ENCODE measurements around the gene PSMD4.
A peak's percentile ranks its signal among the peaks of the same experiment; 100 is the strongest.
"Not testable (repeated sequence)": the region's sequence is repeated elsewhere in the genome, so short reads cannot be mapped to it uniquely, and the experiment has no call there.

Gene PSMD4

DNA sequence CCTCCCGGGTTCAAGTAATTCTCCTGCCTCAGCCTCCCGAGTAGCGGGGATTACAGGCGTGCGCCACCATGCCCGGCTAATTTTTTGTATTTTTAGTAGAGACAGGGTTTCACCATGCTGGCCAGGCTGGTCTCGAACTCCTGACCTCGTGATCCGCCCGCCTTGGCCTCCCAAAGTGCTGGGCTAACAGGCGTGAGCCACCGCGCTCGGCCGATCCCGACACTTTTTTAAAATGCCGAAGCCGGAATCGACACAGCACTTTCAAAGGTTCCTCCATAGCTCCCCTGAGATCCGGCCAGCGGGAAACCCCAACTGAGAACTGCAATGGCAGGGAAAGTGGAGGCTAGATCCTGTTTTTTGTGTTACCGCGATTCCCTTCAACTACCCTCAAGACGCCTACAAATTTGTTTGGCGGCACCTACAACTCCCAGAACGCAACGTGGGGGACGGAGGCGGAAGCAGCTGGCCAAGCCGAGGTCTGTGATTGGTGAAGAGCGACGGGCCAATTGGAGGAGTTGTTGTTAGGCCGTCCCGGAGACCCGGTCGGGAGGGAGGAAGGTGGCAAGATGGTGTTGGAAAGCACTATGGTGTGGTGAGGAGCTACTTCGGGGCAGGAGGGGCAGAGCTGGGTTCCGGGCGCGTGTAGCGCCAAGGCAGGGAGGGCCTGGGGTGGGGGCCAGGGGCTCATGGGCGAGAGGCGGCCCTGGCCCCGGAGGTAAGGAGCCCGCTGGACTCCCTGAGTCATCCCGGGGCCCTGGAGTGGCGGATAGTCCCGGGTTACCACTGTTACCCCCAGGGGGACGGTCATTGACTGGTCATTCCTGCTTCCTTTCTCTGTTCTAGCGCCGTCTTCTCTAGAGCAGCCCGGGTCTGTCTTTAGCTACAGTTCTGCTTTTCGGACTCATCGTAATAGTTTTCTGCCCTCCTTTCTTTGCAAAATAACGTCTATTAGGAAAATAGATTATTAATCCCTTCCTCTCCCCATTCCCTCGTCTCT is at the start of gene PSMD4:
Gene PSMD4 (plus strand): TSS at position 518 of the 997 bp plus-strand sequence. CDS start 49 bp downstream, at position 567.
- DNase-seq (ENCODE audit: low spot score), result peak; percentile 100

- not testable (repeated sequence) for DNase-seq (ENCODE audit: low spot score)
Measured at GRCh38 chr1:151205381-151205965, 49.1 kb upstream of the PSMD4 start.

DNA sequence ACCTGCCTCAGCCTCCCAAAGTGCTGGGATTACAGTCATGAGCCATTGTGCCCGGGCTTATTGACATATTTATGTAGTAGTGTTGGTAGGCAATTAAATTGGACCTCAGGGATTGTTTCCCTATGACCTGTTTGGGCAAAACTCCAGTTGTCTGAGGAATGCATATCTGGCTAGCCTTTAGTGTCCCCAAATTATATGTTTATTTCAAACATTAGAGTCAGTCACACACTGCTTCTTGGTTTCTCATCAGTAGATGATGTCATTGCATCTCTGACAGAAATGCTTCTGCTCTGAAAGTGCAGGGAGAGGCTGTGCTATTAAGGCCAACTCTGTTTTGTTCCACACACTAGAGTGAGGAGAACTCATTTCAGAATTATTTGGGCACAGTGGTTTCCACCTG is 43.7 kb upstream of the PSMD4 start:
- DNase-seq (ENCODE audit: low spot score), result peak; percentile 20

GRCh38 chr1:151211972-151212705 is 42.4 kb upstream of the PSMD4 start:
- no peak for DNase-seq (ENCODE audit: low spot score)

DNA sequence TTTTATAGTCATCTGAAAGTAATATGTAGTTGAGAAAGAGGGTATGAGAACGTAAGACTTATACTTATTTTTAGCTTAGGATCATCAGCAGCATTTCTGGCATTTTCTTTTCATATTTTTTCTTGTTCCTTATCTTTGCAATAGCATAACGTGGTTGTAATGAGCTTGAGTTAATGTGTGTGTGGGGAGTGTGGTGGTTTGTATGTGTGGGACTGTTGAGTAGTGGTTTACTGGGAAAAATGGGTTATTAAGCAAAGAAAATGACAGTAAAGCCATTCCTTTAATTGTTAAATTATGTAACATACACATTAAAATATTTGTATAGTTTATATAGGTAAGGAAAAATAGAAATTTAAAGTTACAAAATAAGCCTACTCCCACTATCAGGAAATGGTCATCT is 41.0 kb upstream of the PSMD4 start:
- no peak for DNase-seq (ENCODE audit: low spot score)

DNA sequence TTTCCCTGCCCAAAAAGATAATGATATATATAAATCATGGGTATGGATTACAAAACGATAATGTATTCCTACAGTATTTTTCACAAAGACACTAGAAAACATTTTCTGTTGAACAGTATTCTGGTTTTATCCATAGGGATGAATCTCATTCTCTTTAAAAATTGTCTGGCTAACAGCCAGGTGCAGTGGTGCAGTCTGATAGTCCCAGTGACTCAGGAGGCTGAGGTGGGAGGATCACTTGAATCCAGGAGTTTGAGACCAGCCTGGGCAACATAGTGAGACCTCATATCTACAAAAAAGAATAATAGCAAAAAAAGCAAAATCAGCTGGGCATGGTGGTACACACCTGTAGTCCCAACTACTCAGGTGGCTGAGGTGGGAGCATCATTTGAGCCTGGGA is 32.9 kb upstream of the PSMD4 start:
- DNase-seq (ENCODE audit: low spot score), result no peak

GRCh38 chr1:151222130-151222529 is 32.4 kb upstream of the PSMD4 start:
- DNase-seq (ENCODE audit: low spot score), result no peak

DNA sequence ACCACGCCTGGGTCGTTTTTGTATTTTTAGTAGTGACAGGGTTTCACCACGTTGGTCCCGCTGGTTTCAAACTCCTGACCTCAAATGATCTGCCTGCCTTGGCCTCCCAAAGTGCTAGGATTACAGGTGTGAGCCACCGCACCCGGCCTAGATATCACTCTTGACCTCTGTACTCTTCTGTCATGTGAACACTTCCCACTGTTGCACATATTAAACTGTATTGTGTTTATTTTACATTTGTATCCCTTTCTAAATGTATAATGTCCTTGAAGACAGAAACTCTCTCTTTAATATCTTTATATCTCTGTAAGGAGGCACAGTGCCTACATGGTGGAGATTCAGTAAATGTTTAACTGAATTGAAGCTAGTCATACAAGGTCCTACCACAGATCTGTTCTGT is 19.3 kb upstream of the PSMD4 start:
- DNase-seq (ENCODE audit: low spot score), result no peak

DNA sequence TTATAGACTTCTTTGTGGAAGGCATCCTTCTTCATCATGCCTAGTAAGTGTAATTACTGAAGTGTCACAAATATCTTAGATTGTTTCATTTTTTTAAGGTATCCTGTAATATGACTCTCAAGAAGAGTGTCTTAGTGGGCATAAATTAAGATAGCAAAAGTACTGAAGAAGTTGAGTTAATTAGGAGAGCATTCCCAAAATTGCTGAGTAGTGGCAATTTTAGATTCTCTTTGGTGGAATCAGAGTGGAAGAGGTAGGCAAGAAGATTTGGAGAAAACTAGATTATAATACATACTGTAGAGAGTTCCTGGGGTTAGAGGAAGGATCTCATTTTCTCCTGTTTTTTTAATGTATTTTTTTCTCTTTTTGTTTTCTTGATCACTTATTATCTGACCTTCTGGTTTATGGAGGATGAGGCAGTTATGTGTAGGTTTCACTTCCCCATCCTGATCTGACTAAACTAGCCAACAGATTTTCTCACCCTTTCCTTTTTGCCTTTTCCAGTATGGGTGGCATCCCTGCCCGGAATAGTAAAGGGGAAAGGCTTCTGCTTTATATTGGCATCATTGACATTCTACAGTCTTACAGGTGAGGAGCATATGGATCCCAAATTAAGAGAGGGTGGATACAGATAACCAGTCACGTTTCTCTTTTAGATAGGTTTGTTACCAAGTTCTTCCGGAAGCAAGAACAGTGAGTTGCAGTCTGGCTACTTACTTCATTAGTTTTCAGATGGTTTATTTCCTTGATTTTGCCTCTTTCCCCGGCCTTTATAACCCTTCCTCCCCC is 16.7 kb upstream of the PSMD4 start:
- DNase-seq (ENCODE audit: low spot score), result no peak

DNA sequence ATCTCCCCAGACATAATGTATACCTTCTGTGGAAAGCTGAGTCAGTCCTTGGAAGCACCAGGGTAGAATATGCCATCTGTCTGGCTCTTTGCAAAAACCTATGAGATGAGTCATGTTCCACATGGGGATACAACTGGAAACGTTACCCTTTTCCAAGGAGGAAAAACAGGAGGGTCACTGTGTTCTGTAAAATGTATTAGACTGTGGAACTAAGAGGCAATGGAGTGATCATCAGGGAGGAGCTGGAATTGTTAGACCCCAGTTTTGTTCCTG is 16.1 kb upstream of the PSMD4 start:
- peak; percentile 88 for DNase-seq (ENCODE audit: low spot score)

GRCh38 chr1:151242442-151242841 is 12.1 kb upstream of the PSMD4 start:
- no peak for DNase-seq (ENCODE audit: low spot score)

- DNase-seq (ENCODE audit: low spot score), result no peak
Measured at GRCh38 chr1:151243683-151244216, 10.8 kb upstream of the PSMD4 start.

DNA sequence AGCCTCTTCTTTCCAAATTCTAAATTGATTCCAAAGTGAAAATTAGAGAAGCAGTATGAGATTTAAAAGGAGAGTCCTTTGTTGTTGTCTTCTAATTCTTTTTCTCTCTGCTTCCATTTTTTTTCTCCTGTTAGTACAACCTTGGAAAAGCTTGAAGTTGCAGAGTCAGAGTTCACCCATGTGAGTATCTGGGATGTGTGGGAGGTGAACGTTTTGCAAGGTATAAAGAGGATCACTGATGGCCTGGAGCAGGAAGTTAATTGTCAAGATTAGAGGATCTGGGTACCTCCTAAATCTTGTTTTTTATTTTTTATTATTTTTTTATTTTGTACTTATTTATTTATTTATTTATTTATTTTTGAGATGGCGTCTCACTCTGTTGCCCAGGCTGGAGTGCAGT is 7.7 kb upstream of the PSMD4 start:
- no peak for DNase-seq (ENCODE audit: low spot score)

DNA sequence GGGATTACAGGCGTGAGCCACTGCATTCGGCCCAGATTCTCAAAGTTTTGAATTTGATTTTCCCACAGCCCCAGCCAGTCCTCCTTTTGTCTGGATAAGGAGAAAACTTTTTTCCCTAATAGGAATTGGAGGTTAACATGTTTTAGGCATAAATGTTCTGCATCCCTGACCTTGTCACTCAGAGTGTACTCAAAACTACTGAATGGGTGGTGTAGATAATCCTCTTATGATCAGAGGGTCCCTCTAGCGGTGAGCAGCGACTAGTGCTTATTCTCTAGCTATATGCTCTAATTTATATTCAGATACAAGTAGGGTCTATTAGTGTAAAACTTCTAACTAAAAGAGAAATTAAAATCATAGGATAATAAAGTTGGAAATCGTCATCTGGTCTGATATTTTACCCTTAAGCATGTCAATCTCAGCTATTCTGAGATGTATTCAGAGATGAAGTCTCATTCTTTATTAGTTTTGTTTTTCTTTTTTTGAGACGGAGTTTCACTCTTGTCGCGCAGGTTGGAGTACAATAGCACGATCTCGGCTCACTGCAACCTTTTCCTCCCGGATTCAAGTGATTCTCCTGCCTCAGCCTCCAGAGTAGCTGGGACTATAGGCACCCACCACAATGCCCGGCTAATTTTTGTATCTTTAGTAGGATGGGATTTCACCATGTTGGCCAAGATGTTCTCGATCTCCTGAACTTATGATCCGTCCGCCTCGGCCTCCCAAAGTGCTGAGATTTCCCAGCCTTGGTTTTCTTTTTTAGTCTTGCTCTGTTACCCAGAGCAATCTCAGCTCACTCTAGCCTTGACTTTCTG is 2.7 kb upstream of the PSMD4 start:
- DNase-seq (ENCODE audit: low spot score), result peak; percentile 78

- no peak for DNase-seq (ENCODE audit: low spot score)
Measured at GRCh38 chr1:151255381-151255780, 847 bp downstream of the PSMD4 start.

DNA sequence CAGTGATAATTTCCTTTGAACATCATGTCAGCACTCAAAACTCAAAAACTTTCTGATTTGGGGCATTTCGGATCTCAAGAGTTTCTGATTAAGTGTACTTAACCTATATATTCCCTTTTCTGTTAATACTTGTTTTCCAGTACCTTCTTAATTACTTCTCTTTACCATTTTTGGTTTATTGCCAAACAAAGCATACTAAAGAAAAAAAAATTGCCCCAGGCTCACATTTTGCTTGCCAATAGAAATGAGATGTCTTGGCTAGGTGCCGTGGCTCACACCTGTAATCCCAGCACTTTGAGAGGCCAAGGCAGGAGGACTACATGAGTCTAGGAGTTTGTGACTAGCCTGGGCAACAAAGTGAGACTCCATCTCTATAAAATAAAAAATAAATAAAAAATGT is 4.8 kb downstream of the PSMD4 start:
- no peak for DNase-seq (ENCODE audit: low spot score)

DNA sequence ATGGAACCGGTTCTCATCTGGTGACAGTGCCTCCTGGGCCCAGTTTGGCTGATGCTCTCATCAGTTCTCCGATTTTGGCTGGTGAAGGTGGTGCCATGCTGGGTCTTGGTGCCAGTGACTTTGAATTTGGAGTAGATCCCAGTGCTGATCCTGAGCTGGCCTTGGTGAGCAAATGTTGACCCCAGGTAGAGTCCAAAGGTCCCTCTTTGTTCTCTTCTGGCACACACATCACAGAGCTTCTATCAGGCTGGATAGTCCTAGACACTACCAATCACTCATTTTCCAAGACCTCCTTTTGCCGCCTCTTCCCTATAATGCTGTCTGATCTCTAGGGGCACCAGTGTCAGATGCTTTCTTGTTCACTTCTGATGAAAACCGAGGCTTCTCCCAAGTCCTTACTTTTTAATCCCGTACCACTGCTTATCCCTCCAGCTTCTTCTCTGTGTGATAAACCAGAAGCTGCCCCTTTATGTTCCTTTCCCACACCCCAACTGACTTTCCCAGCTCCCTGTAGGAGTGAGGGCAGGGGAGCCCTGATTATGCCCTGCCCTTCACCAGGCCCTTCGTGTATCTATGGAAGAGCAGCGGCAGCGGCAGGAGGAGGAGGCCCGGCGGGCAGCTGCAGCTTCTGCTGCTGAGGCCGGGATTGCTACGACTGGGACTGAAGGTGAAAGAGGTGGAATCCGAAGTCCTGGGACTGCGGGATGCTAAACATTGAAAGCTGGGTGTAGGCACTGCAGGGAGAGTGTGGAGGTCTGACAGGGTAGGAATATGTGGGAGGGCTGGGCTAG is 11.1 kb downstream of the PSMD4 start:
- no peak for DNase-seq (ENCODE audit: low spot score)

DNA sequence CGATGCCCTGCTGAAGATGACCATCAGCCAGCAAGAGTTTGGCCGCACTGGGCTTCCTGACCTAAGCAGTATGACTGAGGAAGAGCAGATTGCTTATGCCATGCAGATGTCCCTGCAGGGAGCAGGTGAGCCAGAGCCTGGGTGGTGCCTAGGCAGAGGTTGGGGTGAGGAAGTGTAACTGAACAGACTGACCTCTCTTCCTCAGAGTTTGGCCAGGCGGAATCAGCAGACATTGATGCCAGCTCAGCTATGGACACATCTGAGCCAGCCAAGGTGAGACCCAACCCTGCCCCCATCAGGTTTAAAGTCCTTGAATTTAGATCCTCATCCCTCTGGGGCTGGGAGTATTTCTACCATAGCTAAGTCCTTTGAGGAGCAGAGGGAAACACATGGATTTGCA is 11.8 kb downstream of the PSMD4 start:
- no peak for DNase-seq (ENCODE audit: low spot score)

DNA sequence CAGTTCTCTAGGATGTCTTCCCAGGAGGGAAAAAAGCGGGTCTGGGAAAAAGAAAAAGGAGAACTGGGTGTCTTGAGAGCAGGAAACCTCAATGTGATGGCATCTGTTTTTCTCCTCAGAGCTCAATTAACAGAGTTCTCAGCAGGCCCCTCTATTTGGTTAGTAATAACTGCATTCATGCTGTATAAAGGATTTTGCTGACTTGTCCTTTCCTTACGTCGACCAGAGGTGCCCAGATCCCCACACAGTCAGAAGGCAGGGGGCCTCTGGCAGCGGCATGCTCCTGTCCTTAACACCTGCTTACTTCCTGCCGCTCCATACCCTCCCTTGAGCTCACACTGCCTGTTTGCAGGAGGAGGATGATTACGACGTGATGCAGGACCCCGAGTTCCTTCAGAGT is 12.3 kb downstream of the PSMD4 start:
- no peak for DNase-seq (ENCODE audit: low spot score)

- no peak for DNase-seq (ENCODE audit: low spot score)
Measured at GRCh38 chr1:151267760-151268159, 13.2 kb downstream of the PSMD4 start.

Data from GM03348 (cell line).